ENCODE data around the gene ADGRL1. TPM values are rescaled to one million over a fixed set of nuclear protein-coding genes. Genes with fewer than 3 reads are reported as not detected.

Gene ADGRL1
- total and polyA plus RNA-seq, 4 donors: 0.14 to 1.6 (median 0.53) TPM

DNA sequence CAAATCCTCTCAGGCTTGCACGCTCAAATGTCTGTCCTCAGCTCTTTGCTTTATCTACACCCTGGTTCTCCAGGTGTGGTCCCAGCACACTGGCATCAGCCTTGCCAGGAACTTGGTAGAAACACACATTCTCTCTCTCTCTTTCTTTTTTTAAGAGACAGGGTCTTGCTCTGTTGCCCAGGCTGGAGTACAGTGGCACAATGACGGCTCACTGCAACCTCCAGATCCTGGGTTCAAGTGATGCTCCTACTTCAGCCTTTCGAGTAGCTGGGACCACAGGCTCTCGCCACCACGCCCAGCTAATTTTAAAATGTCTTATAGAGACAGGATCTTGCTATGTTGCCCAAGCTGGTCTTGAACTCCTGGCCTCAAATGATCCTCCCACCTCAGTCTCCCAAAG, 20.8 kb downstream of the ADGRL1 start:
- DNase-seq (ENCODE audit: low spot score): no peak
- Histone ChIP-seq H3K9ac (ENCODE audit: low read depth in 1 of 2, low read length in 2 of 2) (no peak overlapping the region), H3K27ac (ENCODE audit: low read depth in 1 of 2, low read length in 2 of 2) (no peak overlapping the region), H3K36me3 (ENCODE audit: control insufficient read depth in 4 of 4, insufficient read depth in 3 of 4, low read depth in 1 of 4, low read length in 3 of 4) (no peaks in the 10 kb centered on the region), H3K27me3 (ENCODE audit: control insufficient read depth in 4 of 4, insufficient read depth in 4 of 4, low read length in 3 of 4) (no peaks in the 10 kb centered on the region), H3K9me3 (ENCODE audit: control insufficient read depth in 4 of 4, low read length in 3 of 4) (no peaks in the 10 kb centered on the region), H3K4me1 (ENCODE audit: control insufficient read depth in 4 of 4, insufficient read depth in 4 of 4, low read length in 3 of 4) (no peaks in the 10 kb centered on the region), H3K4me3 (ENCODE audit: low read depth in 1 of 3, low read length in 3 of 3) (no peak overlapping the region)
- 94% methylated on average over 5 of the region's 5 CpGs for WGBS
- TF ChIP-seq RAD21 (IDR thresholded peaks at IDR 0.05): no peak
- no peak for TF ChIP-seq FOXA1 (IDR thresholded peaks at IDR 0.05)
- TF ChIP-seq FOXA2 (IDR thresholded peaks at IDR 0.05): no peak
- no peak for TF ChIP-seq CTCF (IDR thresholded peaks at IDR 0.05; ENCODE audit: low read depth, low read length, missing input control)
- no peak for TF ChIP-seq MAX (IDR thresholded peaks at IDR 0.05)
- TF ChIP-seq GABPA (IDR thresholded peaks at IDR 0.05 in 1 of 2, conservative IDR thresholded peaks at IDR 0.05 in 1 of 2): no peak
- no peak for TF ChIP-seq NR2F2 (IDR thresholded peaks at IDR 0.05)
- TF ChIP-seq HNF4A (conservative IDR thresholded peaks at IDR 0.05): no peak
- TF ChIP-seq HNF4G (IDR thresholded peaks at IDR 0.05): no peak
- TF ChIP-seq, protein P1, sequence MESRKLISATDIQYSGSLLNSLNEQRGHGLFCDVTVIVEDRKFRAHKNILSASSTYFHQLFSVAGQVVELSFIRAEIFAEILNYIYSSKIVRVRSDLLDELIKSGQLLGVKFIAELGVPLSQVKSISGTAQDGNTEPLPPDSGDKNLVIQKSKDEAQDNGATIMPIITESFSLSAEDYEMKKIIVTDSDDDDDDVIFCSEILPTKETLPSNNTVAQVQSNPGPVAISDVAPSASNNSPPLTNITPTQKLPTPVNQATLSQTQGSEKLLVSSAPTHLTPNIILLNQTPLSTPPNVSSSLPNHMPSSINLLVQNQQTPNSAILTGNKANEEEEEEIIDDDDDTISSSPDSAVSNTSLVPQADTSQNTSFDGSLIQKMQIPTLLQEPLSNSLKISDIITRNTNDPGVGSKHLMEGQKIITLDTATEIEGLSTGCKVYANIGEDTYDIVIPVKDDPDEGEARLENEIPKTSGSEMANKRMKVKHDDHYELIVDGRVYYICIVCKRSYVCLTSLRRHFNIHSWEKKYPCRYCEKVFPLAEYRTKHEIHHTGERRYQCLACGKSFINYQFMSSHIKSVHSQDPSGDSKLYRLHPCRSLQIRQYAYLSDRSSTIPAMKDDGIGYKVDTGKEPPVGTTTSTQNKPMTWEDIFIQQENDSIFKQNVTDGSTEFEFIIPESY (IDR thresholded peaks at IDR 0.05): no peak
- TF ChIP-seq EGR1 (IDR thresholded peaks at IDR 0.05; ENCODE audit: low read depth in 2 of 2): no peak
- TF ChIP-seq SP1 (IDR thresholded peaks at IDR 0.05): no peak
- TF ChIP-seq REST (IDR thresholded peaks at IDR 0.05): no peak
- no peak for TF ChIP-seq JUND (IDR thresholded peaks at IDR 0.05)
- TF ChIP-seq, protein P2, sequence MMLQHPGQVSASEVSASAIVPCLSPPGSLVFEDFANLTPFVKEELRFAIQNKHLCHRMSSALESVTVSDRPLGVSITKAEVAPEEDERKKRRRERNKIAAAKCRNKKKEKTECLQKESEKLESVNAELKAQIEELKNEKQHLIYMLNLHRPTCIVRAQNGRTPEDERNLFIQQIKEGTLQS (IDR thresholded peaks at IDR 0.05): no peak
- TF ChIP-seq YY1 (IDR thresholded peaks at IDR 0.05): no peak
- no peak for TF ChIP-seq TAF1 (conservative IDR thresholded peaks at IDR 0.05)
- no peak for TF ChIP-seq RXRA (IDR thresholded peaks at IDR 0.05)
